ENCODE data around the gene XIAP. TPM values are rescaled to one million over a fixed set of nuclear protein-coding genes. Genes with fewer than 3 reads are reported as not detected.

Gene XIAP
- total and polyA plus RNA-seq, 9 of the 15 experiments (the other 6 are each of a cell fraction or from before 2014, with no cell fraction given) = 5.7 to 40.5 (median 19.8) TPM

- no TSS peak for BruUV-seq (replicated peaks)
- Histone ChIP-seq H3K9ac (ENCODE audit: insufficient read depth in 1 of 2, low read depth in 2 of 2, low read length in 2 of 2) (no peak overlapping the region), H3K9me3 (replicated peaks; ENCODE audit: control insufficient read depth, insufficient read depth, low read depth, low read length) (no peaks in the 10 kb centered on the region), H2AFZ (ENCODE audit: low read depth, low read length) (no peak overlapping the region), H4K20me1 (replicated peaks; ENCODE audit: control insufficient read depth, insufficient read depth, low read length) (no peaks in the 10 kb centered on the region), H3K4me3 (no peak overlapping the region), H3K4me2 (ENCODE audit: insufficient read depth, low read length) (no peak overlapping the region), H3K27me3 (ENCODE audit: control insufficient read depth in 2 of 2, insufficient read depth in 2 of 2, low read length in 2 of 2) (no peaks in the 10 kb centered on the region), H3K27ac (ENCODE audit: extremely low read depth, low read depth, low read length) (no peak overlapping the region), H3K4me1 (replicated peaks in 1 of 2; ENCODE audit: control insufficient read depth in 2 of 2, insufficient read depth in 2 of 2, low read length in 2 of 2) (no peaks in the 10 kb centered on the region), H3K36me3 (ENCODE audit: control insufficient read depth, insufficient read depth, low read length) (peaks cover 17% of the 10 kb centered on the region; the same call in 2 of the 3 replicates), H3K79me2 (ENCODE audit: control insufficient read depth, insufficient read depth, low read length) (peaks cover 30% of the 10 kb centered on the region), H3K9me1 (ENCODE audit: control insufficient read depth, insufficient read depth, low read length) (no peaks in the 10 kb centered on the region)
- no peak for FAIRE-seq
- no peak for ATAC-seq
- POLR2A ChIA-PET = interaction anchor here (1.1 kb wide), 1 partner anchor 18 kb away, joined by 3 read pairs; no protein-coding TSS in a partner anchor
- intact Hi-C loops (cut with micrococcal nuclease) = no loop called here
- TF ChIP-seq ESRRB (CRISPR knock-in tag; IDR thresholded peaks at IDR 0.05; ENCODE audit: borderline replicate concordance) = no peak
- no peak for TF ChIP-seq ARID3A (IDR thresholded peaks at IDR 0.05; ENCODE audit: borderline replicate concordance, low read depth, low read length)
- TF ChIP-seq SETDB1 (IDR thresholded peaks at IDR 0.05; ENCODE audit: low read length) = no peak
- TF ChIP-seq TGIF2 (CRISPR knock-in tag; IDR thresholded peaks at IDR 0.05) = no peak
- DNase-seq (ENCODE audit: extremely low read depth in 1 of 4, low spot score in 3 of 4) = no peak
- in situ Hi-C loops (cut with MboI) = no loop called here
- 78% methylated on average over 2 of the region's 2 CpGs for WGBS (ENCODE audit: insufficient coverage, low coverage, missing lambda C conversion rate)
- CTCF ChIA-PET (ENCODE audit: low intra/inter-chr PET ratio) = no interaction called here
These were observed 18.4 kb downstream of the XIAP start for GRCh38 chrX:123878252-123878721.

GRCh38 chrX:123881330-123881729 is 21.5 kb downstream of the XIAP start:
- H3K4me1 ChIP-seq (replicated peaks in 1 of 2; ENCODE audit: control insufficient read depth in 2 of 2, insufficient read depth in 2 of 2, low read length in 2 of 2) = no peaks in the 10 kb centered on the region
- H4K20me1 ChIP-seq (replicated peaks; ENCODE audit: control insufficient read depth, insufficient read depth, low read length) = no peaks in the 10 kb centered on the region
- peaks cover 24% of the 10 kb centered on the region for H3K79me2 ChIP-seq (ENCODE audit: control insufficient read depth, insufficient read depth, low read length)
- intact Hi-C loops (cut with micrococcal nuclease) = loop anchor here (5.0 to 10.0 kb wide), 2 partner anchors 49 to 73 kb away; no protein-coding TSS in a partner anchor
- no peak overlapping the region for H3K27ac ChIP-seq (ENCODE audit: extremely low read depth, low read depth, low read length)
- no peaks in the 10 kb centered on the region for H3K9me1 ChIP-seq (ENCODE audit: control insufficient read depth, insufficient read depth, low read length)
- H3K36me3 ChIP-seq (ENCODE audit: control insufficient read depth, insufficient read depth, low read length) = peaks cover 18% of the 10 kb centered on the region
- in situ Hi-C loops (cut with MboI) = no loop called here
- H3K4me3 ChIP-seq = no peak overlapping the region
- CTCF ChIA-PET (ENCODE audit: low intra/inter-chr PET ratio) = no interaction called here
- DNase-seq (ENCODE audit: extremely low read depth in 1 of 4, low spot score in 3 of 4) = no peak
- no peak overlapping the region for H3K9ac ChIP-seq (ENCODE audit: insufficient read depth in 1 of 2, low read depth in 2 of 2, low read length in 2 of 2)
- no peak for FAIRE-seq
- no peak overlapping the region for H2AFZ ChIP-seq (ENCODE audit: low read depth, low read length)
- ATAC-seq = no peak
- no peaks in the 10 kb centered on the region for H3K9me3 ChIP-seq (replicated peaks; ENCODE audit: control insufficient read depth, insufficient read depth, low read depth, low read length)
- no TSS peak for BruUV-seq (replicated peaks)
- no peak overlapping the region for H3K4me2 ChIP-seq (ENCODE audit: insufficient read depth, low read length)
- H3K27me3 ChIP-seq (ENCODE audit: control insufficient read depth in 2 of 2, insufficient read depth in 2 of 2, low read length in 2 of 2) = no peaks in the 10 kb centered on the region
- POLR2A ChIA-PET = interaction anchor here (0.6 kb wide), 1 partner anchor 50 kb away, joined by 3 read pairs; no protein-coding TSS in a partner anchor
- no peak for TF ChIP-seq ZFP30 (CRISPR knock-in tag; IDR thresholded peaks at IDR 0.05; ENCODE audit: borderline replicate concordance)
- TF ChIP-seq ZNF444 (CRISPR knock-in tag; IDR thresholded peaks at IDR 0.05) = no peak
- TF ChIP-seq SMARCA5 (IDR thresholded peaks at IDR 0.05) = no peak
- TF ChIP-seq ELF2 (CRISPR knock-in tag; IDR thresholded peaks at IDR 0.05) = no peak
- TF ChIP-seq PTRF (tag; IDR thresholded peaks at IDR 0.05) = no peak
- TF ChIP-seq NR4A1 (CRISPR knock-in tag; IDR thresholded peaks at IDR 0.05) = no peak
- TF ChIP-seq NR4A1 (tag; IDR thresholded peaks at IDR 0.05) = no peak
- TF ChIP-seq CGGBP1 (CRISPR knock-in tag; IDR thresholded peaks at IDR 0.05) = no peak
